AG20443 (cell line): ENCODE results near the gene BTK.

Source experiments
- DNase-seq: peaks from one replicate; pipeline ENCODE4 v3.0.0; 2012; ENCODE audit warnings: low spot score, mixed read lengths

Gene BTK

GRCh38 chrX:101393530-101394305, 7.7 kb upstream of the BTK start:
- DNase-seq, result no peak

DNA sequence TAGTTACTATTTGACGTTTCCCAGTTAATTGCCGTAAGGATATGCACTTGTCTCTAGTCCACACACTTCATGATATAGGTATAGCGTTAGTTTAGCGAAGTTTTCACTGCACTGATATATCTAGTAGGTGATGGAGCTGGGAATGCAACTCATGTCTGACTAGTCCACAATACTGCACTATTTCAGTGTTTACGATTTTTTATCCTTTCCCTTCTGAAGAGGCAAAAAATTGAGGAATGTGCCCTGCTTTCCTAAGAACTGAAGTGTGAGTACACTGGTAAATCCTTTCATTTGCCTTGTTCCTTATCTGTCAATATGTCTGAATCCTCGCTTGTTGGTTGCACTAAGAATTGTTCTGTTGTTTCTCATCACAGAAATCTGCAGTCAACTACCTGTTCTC, 5.8 kb upstream of the BTK start:
- DNase-seq, result no peak

- DNase-seq, result peak; percentile 88
Measured at GRCh38 chrX:101390664-101391525, 4.9 kb upstream of the BTK start, which contains the start of gene RPL36A. Gene RPL36A (plus strand): TSS chrX:101391011. CDS start chrX:101391044, 33 bp downstream.

GRCh38 chrX:101388604-101389003, 2.6 kb upstream of the BTK start:
- DNase-seq, result no peak

DNA sequence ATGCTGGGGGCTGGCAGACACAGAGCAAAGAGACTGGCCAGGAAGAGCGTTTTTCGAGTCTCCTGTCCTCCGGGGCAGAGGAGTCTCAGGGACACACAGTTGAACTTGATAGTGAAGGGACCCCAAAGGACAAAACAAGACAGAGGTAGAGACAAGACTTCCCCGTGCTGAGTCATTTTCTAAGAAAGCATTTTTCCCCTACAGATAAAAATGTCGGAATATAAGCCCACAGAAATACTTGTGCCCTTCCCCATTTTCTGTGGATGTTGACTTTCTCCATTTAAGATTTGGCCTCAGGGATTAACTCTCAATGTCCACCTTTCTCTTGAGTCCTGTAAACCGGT, 523 bp upstream of the BTK start:
- no peak for DNase-seq

- no peak for DNase-seq
Measured at GRCh38 chrX:101385026-101385684, 836 bp downstream of the BTK start.

GRCh38 chrX:101383679-101384205, 2.2 kb downstream of the BTK start:
- no peak for DNase-seq

DNA sequence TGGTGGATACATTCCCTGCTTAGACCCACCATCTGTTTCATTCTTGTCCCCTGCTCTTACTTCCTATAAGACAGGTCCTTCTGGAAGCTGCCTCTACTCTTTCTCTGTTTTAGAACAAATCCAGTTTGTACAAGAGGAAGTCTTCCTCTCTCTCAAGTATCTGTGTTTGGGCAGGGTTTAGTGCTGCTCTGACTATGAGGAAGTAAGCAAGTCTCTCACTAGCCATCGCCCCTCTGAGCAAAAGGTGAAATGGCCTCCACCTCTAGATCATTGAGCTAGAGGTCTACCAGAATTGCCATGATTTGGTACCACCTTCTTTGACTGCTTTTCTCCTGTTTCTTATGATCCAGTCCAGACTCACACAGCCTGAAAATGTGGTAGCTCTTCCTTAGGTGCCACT, 8.4 kb downstream of the BTK start:
- no peak for DNase-seq

DNA sequence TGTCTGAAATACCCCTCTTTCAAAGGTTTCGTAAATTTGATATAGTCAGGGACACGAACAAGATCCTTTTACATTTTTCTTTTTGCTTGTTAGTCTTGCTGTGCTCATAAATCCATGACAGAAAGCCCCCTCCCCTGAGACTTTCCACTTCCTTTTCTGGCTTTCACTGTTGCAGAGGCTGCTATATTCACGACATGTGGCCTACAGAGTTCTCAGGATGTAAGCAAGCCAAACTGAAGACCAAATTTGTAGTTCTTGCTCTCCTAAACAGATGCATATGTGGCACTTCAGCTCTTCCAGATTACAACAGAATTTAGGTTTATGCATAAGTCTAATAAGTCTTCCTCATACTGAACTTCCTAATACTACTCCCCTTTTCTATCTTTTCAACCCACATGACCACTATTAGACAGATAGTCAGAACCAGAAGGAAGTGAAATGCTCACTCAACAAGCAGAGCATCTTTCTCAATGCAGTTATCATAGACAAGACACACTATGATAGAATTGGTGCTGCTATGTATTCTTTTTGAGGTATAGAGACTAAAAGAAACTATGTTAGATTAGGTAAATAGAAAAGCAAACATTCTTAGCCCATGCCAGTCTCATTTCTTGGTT, 15.0 kb downstream of the BTK start:
- no peak for DNase-seq

DNA sequence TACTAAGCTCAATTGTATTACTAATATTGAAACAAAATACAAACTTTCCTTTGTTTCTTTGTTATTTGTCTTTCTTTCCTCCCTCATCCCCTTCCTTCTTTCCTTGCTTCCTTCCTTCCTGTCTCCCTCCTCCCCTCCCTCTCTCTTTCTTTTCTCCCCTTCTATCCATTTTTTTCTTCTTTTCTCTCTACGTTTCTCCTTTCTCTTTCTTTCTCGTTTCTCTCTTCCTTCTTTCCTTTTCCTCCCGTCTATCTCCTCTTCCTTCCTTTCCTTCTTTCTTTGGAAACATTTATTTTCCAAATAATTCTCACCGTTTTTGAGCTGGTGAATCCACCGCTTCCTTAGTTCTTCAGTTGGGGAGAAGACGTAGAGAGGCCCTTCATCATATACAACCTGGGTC, 16.3 kb downstream of the BTK start:
- no peak for DNase-seq

GRCh38 chrX:101368800-101369199, 17.2 kb downstream of the BTK start:
- no peak for DNase-seq

- no peak for DNase-seq
Measured at GRCh38 chrX:101365301-101365795, 20.6 kb downstream of the BTK start.

DNA sequence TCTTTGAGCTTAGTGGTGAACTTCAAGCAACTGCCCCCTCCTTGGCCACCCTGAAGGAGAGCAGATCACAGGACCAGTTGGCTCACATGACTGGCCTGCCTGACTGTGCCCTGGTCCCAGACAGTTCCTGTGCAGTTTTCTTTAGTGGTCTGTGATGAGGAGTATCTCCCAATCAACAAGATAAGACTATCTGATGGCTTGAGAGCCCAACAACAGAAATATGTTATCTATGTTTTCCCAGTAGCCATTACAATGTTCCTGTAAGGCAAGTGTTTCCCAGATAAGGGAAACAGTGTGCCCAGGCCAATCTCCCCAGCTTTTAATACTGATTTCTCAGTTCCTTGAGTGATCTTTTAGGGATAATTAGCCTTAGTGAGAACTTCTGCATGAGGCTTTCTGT, 23.2 kb downstream of the BTK start:
- DNase-seq, result no peak

- DNase-seq, result no peak
Measured at GRCh38 chrX:101362116-101362515, 23.9 kb downstream of the BTK start.

GRCh38 chrX:101360390-101360789, 25.6 kb downstream of the BTK start:
- no peak for DNase-seq

GRCh38 chrX:101359966-101360365, 26.0 kb downstream of the BTK start:
- no peak for DNase-seq

DNA sequence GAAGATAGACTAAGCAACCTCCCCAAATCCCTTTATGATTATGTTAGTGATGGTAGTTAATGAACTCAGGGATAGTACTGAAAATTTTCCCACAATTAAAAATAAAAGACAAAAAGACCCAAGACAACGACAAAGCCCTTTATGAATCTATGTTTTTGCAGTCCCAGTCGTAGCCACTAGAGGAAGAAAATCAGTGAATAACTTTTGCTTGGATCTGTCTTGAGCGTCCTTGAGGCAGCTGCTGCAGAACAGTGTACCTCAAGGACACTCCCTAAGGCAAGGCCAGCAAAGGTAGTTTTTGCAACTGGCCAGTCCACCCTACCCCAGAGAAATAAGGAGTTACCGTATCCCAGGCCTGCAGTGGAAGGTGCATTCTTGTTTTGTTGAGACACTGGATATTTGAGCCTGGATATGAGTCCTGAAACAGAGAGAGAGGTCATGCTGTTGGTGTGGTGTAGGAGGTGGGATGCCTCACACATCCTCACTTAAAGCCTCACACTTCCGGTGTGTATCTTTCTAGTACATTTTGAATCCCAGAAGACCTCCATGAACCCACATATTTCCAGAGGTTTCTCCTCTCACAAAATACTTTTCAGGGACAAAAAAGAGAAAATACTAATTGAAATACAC, 28.7 kb downstream of the BTK start:
- peak; percentile 6 for DNase-seq

- no peak for DNase-seq
Measured at GRCh38 chrX:101349193-101349562, 36.8 kb downstream of the BTK start.

DNA sequence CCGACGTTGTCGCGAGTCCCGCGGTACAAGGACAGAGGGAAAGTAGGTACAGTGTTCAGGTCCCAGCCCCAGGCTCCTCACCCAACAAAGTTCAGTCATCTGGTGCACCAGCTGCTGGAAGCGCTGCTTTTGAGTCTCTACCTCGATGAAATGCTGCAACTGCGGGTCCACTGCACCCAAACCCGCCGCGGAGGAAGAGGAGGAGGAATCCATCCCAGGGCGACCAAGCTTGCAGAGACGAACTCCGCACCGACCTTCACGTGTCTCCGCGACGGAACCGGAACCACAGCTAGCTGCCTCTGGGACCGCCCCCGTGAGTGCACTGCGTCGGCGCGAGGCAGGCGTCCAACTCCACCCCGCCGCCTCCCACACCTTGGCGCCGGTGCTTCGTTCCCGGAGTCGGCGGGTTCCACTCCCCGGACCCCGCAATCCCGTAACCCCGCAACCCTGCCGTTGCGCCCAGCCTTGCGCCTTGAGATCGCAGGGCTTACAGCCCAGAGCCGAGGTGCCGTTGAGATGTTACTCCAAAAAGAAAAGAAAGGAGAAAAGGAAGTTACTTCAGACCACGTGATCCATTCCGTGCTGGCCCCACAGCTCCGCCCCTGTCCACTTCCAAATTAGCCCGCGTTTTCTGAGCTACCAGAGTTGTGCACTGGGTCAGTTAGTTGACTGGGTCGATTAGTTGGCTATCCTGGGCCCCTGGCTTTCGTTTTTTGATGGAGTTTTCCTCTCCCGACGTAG, 37.4 kb downstream of the BTK start, which contains the start of gene TIMM8A:
Gene TIMM8A, minus strand, starts transcription at position 291 of the 741 bp plus-strand sequence. Its CDS starts 78 bp downstream, at position 213.
- DNase-seq, result peak; percentile 91

DNA sequence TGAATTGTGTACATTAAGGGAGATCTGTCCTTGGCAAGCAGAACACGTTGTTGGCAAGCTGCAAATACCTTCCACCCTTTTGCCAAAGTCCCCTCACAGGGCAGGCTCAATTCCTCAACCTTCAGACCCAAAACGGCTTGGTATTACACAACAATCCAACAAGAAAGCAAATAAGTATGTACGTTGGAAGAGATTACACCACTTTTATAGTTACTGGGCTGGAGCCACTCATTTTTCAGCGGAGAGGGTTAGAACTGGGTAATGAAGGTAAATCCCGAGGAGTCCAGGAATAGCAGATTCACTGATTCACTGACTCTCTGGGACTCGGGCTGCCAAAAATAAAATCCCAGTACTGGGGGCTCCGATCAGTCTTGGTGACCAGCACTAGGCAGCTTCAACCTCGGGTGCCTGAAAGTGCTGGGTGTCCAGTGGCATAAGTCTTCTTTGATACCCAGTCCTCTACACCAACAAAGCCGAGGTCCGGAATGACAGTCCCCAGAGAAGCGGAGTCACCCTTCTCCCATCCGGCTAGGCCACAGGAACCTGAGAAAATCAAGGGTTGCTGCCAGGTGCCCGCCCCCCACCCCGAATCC, 38.0 kb downstream of the BTK start:
- DNase-seq, result peak; percentile 20
